ENCODE data around the gene STAT5A.
"Not testable (repeated sequence)": the region's sequence is repeated elsewhere in the genome, so short reads cannot be mapped to it uniquely, and the experiment has no call there.

Gene STAT5A

GRCh38 chr17:42334677-42335076 is 46.4 kb downstream of the STAT5A start:
- no peak for DNase-seq

DNA sequence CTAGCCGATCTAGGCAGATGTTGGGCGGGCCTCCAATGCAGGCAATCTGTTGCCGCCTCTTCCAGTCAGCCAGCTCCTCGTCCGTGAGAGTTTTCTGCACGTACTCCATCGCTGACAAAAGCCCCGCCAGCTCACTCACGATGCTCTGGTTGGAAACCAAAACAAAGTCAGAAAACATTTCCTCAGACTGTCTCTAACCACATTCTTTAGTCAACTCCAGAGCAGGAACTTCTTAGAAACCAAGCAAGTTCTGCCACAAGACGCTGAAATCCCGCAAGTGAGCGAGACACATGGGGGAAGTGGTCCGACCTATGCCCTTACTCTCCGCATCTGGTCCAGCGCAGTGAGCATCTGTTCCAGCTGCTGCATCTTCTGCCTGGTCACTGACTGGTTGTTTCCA is 49.1 kb downstream of the STAT5A start:
- DNase-seq = peak; percentile 21 to 63 (median 63)

GRCh38 chr17:42338427-42338985 is 50.2 kb downstream of the STAT5A start:
- peak in 1 of 4 experiments; percentile 18 for DNase-seq

GRCh38 chr17:42339221-42339620 is 50.9 kb downstream of the STAT5A start:
- DNase-seq = no peak

- DNase-seq = peak in 1 of 4 experiments; percentile 10
Observed at GRCh38 chr17:42340691-42341127, 52.4 kb downstream of the STAT5A start.

DNA sequence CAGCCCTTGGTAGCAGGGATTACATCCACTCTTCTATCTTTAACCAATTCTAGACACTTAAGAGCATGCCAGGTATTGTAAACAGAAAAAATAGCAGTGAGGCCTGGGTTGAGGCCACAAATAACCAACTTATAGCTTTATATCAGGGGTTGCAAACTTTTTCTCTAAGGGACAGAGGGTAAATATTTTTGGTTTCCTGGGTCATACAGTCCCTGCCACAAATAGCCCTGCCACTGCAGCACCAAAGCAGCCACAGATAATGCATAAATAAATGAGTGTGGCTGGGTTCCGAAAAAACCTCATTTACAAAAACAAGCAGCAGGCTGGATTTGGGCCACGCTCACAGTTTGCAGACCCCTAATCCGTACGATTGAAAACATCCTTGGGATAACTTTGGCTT is 53.3 kb downstream of the STAT5A start:
- no peak for DNase-seq

DNA sequence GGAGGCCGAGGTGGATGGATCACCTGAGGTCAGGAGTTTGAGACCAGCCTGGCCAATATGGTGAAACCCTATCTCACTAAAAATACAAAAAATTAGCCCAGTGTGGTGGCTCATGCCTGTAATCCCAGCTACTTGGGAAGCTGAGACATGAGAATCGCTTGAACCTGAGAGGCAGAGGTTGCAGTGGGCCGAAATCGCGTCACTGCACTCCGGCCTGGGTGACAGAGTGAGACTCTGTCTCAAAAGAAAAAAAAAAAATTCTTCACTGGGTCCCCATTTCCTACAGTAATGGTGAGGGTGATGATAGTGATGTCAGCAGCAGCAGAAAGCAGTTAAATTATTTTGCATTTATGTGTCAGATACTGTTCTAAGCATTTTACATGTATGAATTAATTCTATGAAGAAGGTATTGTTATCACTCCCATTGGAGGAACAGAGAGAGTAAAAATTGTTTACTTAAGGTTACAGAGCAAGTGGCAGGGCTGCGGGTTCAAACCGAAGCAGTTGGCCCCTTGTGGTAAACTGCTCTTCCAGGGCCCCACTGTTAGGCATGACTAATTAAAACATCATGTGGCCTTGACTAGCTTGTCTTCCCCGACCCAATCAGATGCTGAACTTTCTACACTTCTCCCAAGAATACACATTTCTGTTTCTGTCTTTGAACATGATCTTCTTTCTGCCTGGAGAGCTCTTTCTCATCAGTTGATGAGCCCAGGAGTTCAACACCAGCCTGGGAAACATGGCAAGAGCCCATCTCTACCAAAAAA is 54.1 kb downstream of the STAT5A start:
- DNase-seq = peak; percentile 25 to 61 (median 57)

- peak in 2 of 4 experiments; percentile 20 to 38 for DNase-seq
Observed at GRCh38 chr17:42345396-42346073, 57.2 kb downstream of the STAT5A start.

- DNase-seq = peak; percentile 47 to 77 (median 70)
Observed at GRCh38 chr17:42346481-42346880, 58.2 kb downstream of the STAT5A start.

DNA sequence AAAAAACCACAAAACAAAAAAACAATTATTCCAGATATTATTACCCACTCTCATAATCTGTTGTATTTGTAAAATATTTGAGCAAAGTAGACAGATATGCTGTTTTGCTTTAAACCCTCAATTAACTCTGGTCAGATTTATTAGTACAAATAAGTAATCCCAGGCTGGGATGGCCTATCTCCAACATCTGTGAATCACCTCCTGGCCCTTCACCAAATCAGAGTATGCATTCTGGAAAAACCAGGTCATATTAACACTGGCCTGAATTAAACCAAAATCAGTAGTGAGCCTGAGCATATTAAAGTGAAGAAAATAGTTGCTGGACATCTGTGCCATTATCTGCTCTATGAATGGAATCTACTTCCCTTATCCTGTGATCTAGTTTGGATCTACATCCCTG is 58.9 kb downstream of the STAT5A start:
- no peak for DNase-seq

GRCh38 chr17:42347606-42348005 is 59.3 kb downstream of the STAT5A start:
- no peak for DNase-seq

DNA sequence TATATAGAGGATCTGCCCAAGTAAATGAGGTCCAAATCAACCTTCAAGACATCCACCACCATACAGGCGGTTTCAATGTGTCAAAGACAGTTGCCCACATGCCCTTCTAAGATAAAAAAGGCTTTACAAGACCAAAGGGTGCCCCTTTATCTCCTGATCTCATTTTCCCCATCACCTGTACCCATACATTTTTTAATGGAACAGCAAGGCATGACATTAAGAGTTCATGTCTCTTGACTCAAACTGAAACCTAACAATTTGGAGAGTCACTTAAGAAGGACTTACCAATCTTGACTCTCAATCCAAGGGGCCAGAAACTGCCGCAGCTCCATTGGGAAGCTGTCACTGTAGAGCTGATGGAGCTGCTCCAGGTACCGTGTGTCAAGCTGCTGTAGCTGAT is 59.8 kb downstream of the STAT5A start:
- no peak for DNase-seq

DNA sequence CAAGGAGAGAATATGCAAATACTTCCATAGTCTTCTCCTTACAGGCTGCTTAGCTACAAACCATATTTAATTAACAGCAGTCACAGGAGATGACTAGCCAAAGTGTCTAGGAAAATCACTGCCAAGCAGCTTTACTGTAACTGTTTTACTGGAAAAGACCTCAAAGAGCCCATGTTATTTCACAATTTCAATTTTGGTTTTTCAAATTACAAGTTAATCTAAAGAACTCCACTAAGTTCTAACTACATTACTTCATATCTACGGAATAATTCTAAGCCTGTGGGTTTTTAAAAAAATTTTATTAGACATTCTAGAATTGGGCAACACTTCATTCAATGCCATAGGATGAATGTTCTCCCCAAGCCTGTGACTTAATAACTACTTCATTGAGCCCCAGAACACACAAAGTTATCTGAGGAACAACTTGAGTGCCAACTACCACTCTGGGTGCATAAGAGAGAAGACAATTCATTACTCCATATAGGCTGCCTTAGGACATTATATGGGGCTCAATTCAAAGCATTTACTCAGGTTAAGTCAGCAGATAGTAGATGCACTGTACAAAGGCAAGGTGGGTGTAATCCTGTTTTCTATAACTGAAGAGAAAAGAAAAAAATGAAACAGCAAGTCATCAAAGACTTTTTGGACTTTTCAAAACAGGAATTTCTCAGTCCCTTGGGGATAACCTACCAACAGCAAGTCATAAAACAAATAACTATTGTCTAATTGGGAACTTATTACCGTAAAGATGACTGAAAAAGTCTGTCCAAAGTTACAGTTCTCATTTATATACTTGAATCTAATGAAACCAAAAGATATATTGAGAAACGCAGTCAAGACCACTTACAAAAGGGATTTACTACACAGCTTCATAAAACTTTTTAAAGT is 66.9 kb downstream of the STAT5A start:
- DNase-seq = no peak

DNA sequence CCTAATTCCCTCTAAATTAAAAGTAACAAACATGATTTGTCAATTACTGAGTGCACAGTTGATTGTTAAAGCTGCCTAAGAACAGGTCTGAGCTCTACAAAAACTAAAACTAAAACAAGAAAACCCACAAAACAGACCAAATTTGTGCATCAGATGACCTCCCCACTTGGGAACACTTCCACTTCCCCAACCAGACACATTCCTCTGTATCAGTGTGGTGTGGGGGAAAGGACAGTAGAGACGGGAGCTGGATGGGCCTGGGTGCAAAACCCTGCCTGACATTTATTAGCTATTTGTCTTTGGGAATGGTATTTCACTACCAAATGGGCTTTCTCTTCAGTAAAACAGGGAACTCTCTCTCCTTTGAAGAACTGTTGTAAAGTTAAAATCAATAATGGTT is 70.1 kb downstream of the STAT5A start:
- DNase-seq = peak in 2 of 4 experiments; percentile 37 to 54

DNA sequence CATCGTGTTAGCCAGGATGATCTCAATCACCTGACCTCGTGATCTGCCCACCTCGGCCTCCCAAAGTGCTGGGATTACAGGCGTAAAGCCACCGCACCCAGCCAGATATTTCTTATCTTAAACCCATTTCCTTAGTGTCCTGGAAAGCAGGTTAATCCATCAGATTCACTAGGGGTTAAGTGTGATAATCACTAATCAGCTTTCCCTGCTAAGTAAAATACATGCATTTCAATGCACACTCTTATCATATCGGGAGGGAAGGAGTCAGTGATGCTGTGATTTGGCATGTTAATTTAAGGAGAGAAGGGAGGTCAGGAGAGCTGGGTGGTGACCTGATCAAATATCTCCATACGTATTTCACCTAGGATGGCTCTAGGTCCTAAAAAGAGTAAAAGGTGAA is 70.8 kb downstream of the STAT5A start:
- DNase-seq = no peak

DNA sequence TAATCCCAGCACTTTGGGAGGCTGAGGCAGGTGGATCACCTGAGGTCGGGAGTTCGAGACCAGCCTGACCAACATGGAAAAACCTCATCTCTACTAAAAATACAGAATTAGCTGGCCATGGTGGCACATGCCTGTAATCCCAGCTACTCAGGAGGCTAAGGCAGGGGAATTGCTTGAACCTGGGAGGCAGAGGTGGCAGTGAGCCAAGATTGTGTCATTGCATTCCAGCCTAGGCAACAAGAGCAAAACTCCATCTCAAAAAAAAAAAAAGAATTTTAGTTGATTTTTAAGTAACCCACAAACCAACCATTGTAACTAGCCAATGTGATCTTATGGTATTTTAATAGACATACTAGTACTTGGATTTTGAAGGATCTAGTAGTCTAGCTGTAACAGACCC is 72.1 kb downstream of the STAT5A start:
- DNase-seq = not testable (repeated sequence)

All from suppressor macrophage (primary cell).